HUDEP-2 (cell line): ENCODE measurements around the gene APOBEC3F.
"Not testable (repeated sequence)": the region's sequence is repeated elsewhere in the genome, so short reads cannot be mapped to it uniquely, and the experiment has no call there.

Experiments
- DNase-seq, 76 experiments: peaks; one replicate each; lab custom pipeline; 2025; ENCODE audit not compliant: unreplicated experiment in 76 of 76; lab: John Stamatoyannopoulos, UW

Gene APOBEC3F

DNA sequence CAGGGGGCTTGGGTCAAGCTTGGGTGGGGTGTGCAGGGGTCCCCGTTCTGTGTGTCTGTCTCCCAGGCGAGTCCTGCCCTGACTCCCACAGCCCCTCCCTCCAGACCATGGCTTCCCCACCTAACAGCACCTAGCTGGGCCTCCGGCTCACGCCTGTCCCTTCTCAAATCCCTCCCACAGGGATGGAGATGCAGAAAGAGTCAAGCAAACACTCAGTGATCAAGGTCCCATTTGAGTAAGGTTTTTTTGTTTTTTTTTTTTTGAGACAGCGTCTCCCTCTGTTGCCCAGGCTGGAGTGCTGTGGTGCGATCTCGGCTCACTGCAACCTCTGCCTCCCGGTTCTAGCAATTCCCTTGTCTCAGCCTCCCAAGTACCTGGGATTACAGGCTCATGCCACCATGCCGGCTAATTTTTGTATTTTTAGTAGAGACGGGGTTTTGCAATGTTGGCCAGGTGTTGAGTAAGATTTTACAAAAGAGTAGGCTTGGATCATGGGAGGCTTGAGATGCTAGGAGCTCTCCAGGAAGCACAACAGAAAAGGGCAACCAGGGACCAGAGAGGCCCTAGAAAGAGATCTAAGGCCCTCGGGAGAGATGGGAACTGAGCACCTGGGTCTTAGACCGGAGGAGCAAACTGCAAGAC lies 14.0 kb upstream of the APOBEC3F start:
- no peak for DNase-seq

DNA sequence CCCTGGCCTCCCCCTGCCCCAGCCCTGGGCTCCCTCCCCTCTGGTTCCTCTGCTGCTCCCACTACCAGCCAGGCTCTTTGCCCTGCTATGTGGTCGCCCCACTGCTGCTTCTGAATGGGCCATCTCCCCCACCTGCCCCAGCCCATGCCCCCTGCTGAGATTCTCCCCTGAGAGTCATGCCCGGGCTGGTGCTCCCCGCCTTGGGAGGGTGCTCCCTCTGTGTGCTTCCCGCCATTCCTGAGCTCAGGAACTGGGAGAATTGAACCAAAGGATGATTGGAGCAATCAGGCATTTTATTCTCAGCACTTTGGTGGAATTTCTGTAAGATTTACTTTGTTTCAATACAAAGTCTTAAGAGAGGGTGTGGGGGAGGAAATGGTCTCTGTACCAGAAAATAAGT lies 12.9 kb upstream of the APOBEC3F start:
- DNase-seq, result no peak

DNA sequence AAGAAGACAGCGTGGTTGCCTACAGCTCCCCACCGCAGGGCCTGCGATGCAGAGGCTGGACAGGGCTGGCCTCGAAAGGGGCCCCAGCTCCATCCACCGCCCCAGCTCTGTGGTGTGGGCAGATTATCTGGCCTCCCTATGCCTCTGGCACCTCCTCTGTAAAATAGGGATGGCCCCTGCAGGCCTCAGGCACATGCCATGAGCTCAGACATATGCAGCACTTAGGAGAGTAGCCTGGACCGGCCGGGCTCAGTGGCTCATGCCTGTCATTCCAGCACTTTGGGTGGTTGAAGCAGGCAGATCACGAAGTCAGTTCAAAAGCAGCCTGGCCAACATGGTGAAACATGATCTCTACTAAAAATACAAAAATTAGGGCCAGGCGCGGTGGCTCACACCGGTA lies 12.4 kb upstream of the APOBEC3F start:
- DNase-seq, result no peak

DNA sequence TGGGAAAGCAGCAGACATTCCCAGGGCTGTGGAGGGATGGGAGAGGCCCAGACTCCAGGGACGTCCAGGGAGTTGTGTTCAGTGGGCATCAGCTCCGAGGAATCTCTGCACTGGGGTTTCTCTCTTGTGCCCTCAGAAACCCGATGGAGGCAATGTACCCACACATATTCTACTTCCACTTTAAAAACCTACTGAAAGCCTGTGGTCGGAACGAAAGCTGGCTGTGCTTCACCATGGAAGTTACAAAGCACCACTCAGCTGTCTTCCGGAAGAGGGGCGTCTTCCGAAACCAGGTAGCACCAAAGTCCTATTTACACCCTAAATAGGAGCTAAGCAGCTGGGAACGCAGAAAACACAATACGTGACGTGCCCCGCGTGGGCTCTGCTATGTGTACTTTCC lies 11.4 kb upstream of the APOBEC3F start:
- no peak for DNase-seq

DNA sequence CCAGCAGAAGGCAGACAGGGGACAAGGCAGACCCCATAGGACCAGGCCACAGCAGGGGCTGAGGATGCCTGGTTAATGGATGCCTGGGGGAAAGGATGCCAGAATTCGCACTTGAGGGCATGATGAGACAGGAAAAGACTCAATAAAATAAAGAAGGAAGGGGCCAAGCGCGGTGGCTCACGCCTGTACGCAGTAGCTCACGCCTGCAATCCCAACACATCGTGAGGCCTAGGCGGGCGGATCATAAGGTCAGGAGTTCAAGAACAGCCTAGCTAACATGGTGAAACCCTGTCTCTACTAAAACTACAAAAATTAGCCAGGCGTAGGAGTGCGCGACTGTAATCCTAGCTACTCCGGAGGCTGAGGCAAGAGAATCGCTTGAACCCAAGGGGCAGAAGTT lies 10.0 kb upstream of the APOBEC3F start:
- DNase-seq, result no peak

DNA sequence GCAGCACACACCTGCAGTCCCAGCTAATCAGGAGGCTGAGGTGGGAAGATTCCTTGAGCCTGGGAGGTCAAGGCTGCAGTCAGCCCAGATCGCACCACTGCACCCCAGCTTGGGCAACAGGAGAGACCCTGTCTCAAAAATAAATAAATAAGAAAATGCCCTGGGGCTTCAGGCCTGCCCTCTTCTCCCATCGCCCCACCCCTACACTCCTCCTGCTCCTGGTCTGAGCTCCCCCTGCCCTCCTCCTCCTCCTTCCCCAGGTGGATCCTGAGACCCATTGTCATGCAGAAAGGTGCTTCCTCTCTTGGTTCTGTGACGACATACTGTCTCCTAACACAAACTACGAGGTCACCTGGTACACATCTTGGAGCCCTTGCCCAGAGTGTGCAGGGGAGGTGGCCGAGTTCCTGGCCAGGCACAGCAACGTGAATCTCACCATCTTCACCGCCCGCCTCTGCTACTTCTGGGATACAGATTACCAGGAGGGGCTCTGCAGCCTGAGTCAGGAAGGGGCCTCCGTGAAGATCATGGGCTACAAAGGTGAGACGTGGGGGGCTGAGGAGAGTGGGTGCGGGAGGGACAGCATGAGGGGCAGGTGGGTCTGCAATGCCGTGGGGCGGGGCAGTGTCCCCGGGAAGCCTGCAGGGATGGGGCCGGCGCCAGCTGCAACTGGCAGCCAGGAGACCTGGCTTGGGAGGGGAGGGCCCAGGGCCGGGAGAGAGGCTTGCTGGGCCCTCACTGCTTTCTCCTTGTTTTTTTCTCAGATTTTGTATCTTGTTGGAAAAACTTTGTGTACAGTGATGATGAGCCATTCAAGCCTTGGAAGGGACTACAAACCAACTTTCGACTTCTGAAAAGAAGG lies 9.0 kb upstream of the APOBEC3F start:
- not testable (repeated sequence) for DNase-seq

DNA sequence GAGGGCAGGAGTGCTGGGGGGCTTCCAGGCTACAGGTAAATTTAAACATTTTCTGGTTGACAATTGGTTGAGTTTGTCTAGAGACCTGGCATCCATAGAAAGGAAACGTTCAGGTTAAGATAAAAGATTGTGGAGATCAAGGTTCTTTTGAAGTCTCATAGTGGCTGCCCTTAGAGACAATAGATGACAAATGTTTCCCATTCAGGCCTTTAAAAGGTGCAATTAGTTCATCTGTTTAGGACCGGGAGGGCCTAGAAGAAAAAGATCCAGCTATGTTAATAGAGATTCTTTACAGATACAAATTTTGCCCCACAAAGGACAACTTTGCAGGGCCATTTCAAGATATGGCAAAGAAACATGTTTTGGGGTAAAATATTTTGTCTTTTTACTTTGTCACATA lies 3.6 kb upstream of the APOBEC3F start:
- not testable (repeated sequence) for DNase-seq

DNA sequence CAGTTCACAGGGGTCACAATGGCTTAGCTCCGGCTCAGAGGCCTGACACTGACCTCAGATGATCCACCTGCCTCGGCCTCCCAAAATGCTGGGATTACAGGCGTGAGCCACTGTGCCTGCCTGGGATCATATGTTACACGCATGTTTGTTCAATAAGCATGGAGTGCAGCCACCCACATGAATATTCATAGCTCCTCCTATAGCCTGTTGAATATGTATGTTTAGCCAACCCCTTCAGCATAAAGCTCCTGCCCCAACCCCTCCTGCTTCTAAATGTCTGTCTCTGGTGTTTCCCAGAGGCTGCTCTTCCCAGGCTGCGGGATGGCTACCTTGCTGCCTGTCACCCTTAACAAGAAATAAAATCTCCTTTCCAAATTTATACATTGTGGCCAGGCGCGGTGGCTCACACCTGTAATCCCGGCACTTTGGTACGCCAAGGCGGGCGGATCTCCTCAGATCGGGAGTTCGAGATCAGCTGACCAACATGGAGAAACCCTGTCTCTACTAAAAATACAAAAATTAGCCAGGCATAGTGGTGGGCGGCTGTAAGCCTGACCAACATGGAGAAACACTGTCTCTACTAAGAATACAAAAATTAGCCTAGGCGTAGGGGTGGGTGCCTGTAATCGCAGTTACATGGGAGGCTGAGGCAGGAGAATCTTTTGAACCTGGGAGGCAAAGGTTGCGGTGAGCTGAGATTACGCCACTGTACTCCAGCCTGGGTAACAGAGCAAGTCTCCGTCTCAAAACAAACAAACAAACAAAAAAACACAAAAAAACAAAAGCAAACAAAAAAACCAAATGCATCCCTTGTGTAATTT lies 1.1 kb upstream of the APOBEC3F start:
- DNase-seq, result no peak

DNA sequence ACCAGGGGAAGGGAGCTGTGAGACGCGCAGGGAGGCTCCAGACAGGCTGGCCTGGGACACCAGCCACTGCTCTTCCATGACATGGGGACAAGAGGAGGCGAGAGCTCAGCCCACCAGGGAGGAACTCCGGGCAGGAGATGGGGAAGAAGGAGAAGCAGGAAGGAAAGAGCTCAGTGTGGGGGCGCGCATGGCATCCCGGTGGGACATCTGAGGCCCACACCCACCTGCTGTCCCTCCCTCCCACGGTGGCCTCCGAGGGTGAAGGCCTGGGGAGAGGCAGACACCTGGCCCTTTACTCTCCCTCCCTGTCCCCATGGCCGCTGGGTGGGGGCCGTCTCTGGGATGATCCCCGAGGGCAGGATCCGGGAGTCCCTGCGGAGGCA lies 518 bp upstream of the APOBEC3F start:
- DNase-seq, result not testable (repeated sequence)

DNA sequence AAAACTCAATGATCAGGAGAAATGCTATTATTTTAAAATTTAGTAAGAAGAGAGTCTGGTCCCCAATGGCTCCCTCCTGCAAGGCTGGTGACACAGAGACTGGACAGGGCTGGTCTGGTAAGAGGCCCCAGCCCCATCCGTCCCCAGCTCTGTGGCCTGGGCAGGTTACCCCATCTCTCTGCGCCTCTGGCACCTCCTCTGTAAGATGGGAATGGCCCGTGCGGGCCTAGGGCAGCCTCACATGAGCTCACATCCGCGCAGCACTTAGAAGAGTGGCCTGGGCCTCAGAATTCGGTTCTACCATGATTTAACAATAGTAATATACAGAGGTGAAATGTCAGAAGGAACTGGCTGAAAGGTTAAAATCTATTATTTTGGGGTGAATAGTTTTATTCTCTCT lies 1.2 kb downstream of the APOBEC3F start:
- DNase-seq, result no peak

DNA sequence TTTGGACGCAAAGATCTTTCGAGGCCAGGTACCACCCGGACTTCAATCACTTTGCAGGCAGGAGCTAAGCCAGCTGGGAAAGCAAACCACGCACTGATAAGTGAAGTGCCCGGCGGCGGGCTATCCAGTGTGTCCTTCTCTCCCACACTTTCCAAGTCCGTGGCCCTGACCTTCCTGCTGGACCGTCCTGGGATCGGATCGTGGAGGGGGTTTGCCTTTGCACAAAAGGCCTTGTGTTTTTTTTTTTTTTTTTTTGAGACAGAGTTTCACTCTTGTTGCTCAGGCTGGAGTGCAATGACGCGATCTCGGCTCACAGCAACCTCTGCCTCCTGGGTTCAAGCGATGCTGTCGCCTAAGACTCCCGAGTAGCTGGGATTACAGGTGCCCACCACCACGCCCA lies 2.4 kb downstream of the APOBEC3F start:
- DNase-seq, result not testable (repeated sequence)

DNA sequence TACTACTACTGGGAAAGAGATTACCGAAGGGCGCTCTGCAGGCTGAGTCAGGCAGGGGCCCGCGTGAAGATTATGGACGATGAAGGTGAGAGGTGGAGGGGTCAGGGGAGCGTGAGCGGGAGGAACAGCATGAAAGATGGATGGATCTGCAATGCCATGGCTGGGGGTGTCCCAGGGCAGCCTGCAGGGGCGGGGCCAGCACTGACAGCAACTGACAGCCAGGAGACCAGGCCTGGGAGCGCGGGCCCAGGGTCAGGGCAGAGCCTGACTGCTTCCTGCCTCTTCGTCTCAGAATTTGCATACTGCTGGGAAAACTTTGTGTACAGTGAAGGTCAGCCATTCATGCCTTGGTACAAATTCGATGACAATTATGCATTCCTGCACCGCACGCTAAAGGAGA lies 4.5 kb downstream of the APOBEC3F start:
- DNase-seq, result not testable (repeated sequence)

DNA sequence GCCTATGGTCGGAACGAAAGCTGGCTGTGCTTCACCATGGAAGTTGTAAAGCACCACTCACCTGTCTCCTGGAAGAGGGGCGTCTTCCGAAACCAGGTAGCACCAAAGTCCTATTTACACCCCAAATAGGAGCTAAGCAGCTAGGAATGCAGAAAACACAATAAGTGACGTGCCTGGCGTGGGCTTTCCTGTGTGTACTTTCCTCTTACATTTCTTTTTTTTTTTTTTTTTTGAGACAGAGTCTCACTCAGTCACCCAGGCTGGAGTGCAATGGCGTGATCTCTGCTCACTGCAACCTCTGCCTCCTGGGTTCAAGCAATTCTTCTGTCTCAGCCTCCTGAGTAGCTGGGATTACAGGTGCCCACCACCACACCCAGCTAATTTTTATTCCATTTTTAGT lies 8.8 kb downstream of the APOBEC3F start:
- not testable (repeated sequence) for DNase-seq

DNA sequence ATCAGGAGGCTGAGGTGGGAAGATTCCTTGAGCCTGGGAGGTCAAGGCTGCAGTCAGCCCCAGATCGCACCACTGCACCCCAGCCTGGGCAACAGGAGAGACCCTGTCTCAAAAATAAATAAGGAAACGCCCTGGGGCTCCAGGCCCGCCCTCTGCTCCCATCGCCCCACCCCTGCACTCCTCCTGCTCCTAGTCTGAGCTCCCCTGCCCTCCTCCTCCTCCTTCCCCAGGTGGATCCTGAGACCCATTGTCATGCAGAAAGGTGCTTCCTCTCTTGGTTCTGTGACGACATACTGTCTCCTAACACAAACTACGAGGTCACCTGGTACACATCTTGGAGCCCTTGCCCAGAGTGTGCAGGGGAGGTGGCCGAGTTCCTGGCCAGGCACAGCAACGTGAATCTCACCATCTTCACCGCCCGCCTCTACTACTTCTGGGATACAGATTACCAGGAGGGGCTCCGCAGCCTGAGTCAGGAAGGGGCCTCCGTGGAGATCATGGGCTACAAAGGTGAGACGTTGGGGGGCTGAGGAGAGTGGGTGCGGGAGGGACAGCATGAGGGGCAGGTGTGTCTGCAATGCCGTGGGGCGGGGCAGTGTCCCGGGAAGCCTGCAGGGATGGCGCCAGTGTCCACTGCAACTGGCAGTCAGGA lies 11.3 kb downstream of the APOBEC3F start:
- DNase-seq, result not testable (repeated sequence)

DNA sequence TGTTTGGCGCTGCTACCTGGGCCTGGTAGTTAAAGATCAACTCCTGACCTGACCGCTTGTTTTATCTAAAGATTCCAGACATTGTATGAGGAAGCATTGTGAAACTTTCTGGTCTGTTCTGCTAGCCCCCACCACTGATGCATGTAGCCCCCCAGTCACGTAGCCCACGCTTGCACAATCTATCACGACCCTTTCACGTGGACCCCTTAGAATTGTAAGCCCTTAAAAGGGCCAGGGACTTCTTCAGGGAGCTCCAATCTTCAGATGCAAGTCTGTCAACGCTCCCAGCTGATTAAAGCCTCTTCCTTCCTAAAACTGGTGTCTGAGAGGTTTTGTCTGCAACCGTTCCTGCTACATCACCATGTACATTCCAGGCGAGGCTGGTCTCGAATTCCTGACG lies 15.0 kb downstream of the APOBEC3F start:
- DNase-seq, result no peak

DNA sequence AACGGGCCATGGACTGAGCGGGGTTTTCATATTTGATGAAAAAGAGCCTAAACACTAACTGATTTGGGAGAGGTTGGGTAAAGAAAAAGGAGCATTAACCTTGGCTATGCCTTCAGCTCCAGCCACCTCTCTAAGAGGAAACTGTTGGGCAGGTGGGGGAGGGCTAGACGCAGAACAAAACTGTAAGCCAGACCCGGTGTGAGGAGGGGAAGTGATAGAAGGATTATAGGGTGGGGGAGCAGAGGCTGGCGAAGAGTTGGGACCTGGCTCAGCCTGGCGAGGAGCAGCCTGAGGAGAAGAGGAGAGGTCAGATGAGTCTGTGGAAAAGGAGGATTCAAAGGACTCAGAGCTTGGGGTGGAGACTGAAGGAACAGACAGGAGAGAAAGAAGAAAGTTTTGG lies 20.6 kb downstream of the APOBEC3F start:
- not testable (repeated sequence) for DNase-seq

DNA sequence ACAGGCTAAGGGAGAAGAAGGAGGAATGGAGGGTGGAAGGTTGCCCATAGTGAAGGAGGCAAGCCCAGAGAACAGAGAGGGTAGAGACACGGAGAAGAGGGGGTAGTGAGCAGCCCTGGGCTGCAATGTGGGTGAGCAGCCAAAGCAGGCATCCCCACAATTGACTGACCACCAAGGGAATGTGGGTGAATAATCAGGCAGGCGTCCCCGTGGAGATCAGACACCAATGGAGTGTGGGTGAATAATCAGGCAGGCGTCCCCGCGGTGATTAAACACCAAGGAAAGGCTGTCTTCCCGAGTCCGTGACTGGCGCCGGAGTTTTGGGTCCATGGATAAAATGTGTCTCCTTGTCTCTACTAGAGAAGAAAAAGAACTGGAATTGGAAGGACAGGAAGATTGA lies 21.3 kb downstream of the APOBEC3F start:
- DNase-seq, result not testable (repeated sequence)

DNA sequence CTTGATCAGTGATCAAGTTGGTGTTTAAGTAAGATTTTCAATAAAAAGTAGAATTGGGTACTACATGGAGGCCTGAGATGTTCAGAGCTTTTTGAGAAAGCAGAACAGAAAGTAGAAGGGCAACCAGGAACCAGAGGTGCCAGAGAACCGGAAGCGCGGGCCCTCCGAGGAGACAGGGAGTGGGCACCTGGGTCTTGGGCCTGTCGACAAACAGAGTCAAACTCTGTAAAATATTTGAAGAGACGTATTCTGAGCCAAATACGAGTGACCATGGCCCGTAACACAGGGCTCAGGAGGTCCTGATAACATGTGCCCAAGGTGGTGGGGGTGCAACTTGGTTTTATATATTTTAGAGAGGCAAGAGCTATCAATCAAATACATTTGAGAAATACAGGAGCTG lies 23.2 kb downstream of the APOBEC3F start:
- DNase-seq, result not testable (repeated sequence)

DNA sequence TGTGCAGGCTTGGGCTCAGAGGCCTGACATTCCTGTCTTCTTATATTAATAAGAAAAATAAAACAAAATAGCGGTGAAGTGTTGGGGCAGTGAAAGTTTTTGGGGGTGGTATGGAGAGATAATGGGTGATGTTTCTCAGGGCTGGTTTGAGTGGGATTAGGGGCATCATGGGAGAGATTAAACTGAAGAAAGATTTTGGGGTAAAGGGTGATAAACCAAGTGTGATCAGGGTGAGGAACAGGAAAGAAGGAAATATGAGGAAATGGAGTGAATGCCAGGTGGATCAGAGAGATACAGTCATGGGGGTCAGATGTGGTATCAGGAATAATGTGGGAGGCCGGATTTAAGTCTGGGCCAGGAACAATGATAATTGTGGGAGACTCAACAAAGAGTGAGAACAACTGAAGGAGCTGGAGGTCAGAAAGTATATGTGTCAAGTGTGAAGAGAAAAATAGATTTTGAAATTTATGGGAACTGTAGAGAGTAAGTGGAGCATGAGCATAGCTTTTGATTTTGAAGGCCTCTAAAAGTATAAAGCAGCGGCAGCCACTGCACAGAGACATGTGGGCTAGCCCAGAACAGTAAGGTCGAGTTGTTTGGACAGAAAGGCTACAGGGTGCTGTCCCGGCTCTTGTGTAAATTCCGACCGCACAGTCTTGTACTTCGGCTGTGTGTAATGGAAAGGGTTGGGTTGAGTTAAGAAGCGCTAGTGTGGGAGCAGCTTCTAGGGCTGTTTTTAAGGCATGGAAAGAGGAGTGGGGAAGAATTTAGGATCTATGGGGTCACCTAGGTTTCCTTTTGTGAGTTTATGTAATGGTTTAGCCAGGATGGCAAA lies 26.0 kb downstream of the APOBEC3F start:
- DNase-seq, result not testable (repeated sequence)
